HuH-7.5 (cell line): ENCODE data around the gene ARSA.
"Not testable (repeated sequence)": the region's sequence is repeated elsewhere in the genome, so short reads cannot be mapped to it uniquely, and the experiment has no call there.

ENCODE experiments used
- DNase-seq: peaks from one replicate; pipeline ENCODE4 v3.0.0; 2011; ENCODE audit warnings: low spot score

ARSA gene

GRCh38 chr22:50621948-50622722 lies 5.8 kb downstream of the ARSA start:
- no peak for DNase-seq

GRCh38 chr22:50621356-50621880 lies 6.5 kb downstream of the ARSA start:
- DNase-seq = no peak

GRCh38 chr22:50620593-50621355 lies 7.2 kb downstream of the ARSA start:
- DNase-seq = peak; percentile 81

- DNase-seq = not testable (repeated sequence)
Observed at GRCh38 chr22:50614296-50614695, 13.7 kb downstream of the ARSA start.

GRCh38 chr22:50613291-50613981 lies 14.5 kb downstream of the ARSA start:
- DNase-seq = peak; percentile 30

- DNase-seq = no peak
Observed at GRCh38 chr22:50612528-50613221, 15.3 kb downstream of the ARSA start.

- no peak for DNase-seq
Observed at GRCh38 chr22:50612168-50612527, 15.8 kb downstream of the ARSA start.

GRCh38 chr22:50611341-50612060 lies 16.5 kb downstream of the ARSA start:
- no peak for DNase-seq

GRCh38 chr22:50610581-50610980 lies 17.4 kb downstream of the ARSA start:
- no peak for DNase-seq

- no peak for DNase-seq
Observed at GRCh38 chr22:50610041-50610451, 17.9 kb downstream of the ARSA start.

- no peak for DNase-seq
Observed at GRCh38 chr22:50609599-50609998, 18.4 kb downstream of the ARSA start.

GRCh38 chr22:50608996-50609395 lies 19.0 kb downstream of the ARSA start:
- DNase-seq = peak; percentile 31

GRCh38 chr22:50608058-50608840 lies 19.7 kb downstream of the ARSA start:
- not testable (repeated sequence) for DNase-seq

GRCh38 chr22:50607659-50608020 lies 20.3 kb downstream of the ARSA start:
- no peak for DNase-seq

- DNase-seq = peak; percentile 32
Observed at GRCh38 chr22:50606946-50607658, 20.9 kb downstream of the ARSA start.

GRCh38 chr22:50606165-50606945 lies 21.6 kb downstream of the ARSA start:
- peak; percentile 66 for DNase-seq

GRCh38 chr22:50605613-50606074 lies 22.3 kb downstream of the ARSA start:
- DNase-seq = no peak

GRCh38 chr22:50605002-50605612 lies 22.8 kb downstream of the ARSA start:
- DNase-seq = peak; percentile 31
